IPS-18a (cell line): ENCODE measurements around the gene OR52E8.

ENCODE experiments used
- H3K27ac ChIP-seq: one replicate; pipeline ENCODE4 v1.5.1; 2013; ENCODE audit warnings: low read length
- H3K27me3 ChIP-seq: one replicate; pipeline ENCODE4 v1.6.1; 2013; ENCODE audit warnings: mild to moderate bottlenecking, low read length; ENCODE audit not compliant: control insufficient read depth, insufficient read depth
- H3K36me3 ChIP-seq: one replicate; pipeline ENCODE4 v1.6.1; 2013; ENCODE audit warnings: low read depth, low read length; ENCODE audit not compliant: control insufficient read depth
- H3K4me1 ChIP-seq: one replicate; pipeline ENCODE4 v1.6.1; 2013; ENCODE audit warnings: low read depth, low read length; ENCODE audit not compliant: control insufficient read depth
- H3K4me3 ChIP-seq: one replicate; pipeline ENCODE4 v1.5.1; 2013; ENCODE audit warnings: low read length
- H3K9ac ChIP-seq: one replicate; pipeline ENCODE4 v1.6.1; 2013; ENCODE audit warnings: mild to moderate bottlenecking, low read length, moderate library complexity
- H3K9me3 ChIP-seq: one replicate; pipeline ENCODE4 v1.6.1; 2013; ENCODE audit warnings: low read depth, low read length; ENCODE audit not compliant: control insufficient read depth

OR52E8 gene

GRCh38 chr11:5857590-5857989, at the start of gene OR52E8:
Gene OR52E8 (minus strand): TSS chr11:5857690. CDS start chr11:5857690, 0 bp downstream.
- Histone ChIP-seq H3K9me3 (peaks cover 5% of the 10 kb centered on the region), H3K4me1 (no peaks in the 10 kb centered on the region), H3K36me3 (no peaks in the 10 kb centered on the region), H3K4me3 (no peak within 1 kb of the TSS), H3K27ac (no peak within 1 kb of the TSS), H3K9ac (no peak within 1 kb of the TSS), H3K27me3 (no peaks in the 10 kb centered on the region)

- no peaks in the 10 kb centered on the region for H3K27me3 ChIP-seq
- no peaks in the 10 kb centered on the region for H3K9me3 ChIP-seq
- no peak overlapping the region for H3K4me3 ChIP-seq
- H3K27ac ChIP-seq = no peak overlapping the region
- H3K4me1 ChIP-seq = peaks cover 6% of the 10 kb centered on the region
- H3K9ac ChIP-seq = no peak overlapping the region
- no peaks in the 10 kb centered on the region for H3K36me3 ChIP-seq
These were observed 42.0 kb upstream of the OR52E8 start for GRCh38 chr11:5899534-5899933.

- no peak within 1 kb of the TSS for H3K4me3 ChIP-seq
- no peaks in the 10 kb centered on the region for H3K9me3 ChIP-seq
- no peak within 1 kb of the TSS for H3K27ac ChIP-seq
- no peaks in the 10 kb centered on the region for H3K27me3 ChIP-seq
- H3K36me3 ChIP-seq = no peaks in the 10 kb centered on the region
- no peaks in the 10 kb centered on the region for H3K4me1 ChIP-seq
- no peak within 1 kb of the TSS for H3K9ac ChIP-seq
These were observed 35.4 kb upstream of the OR52E8 start, which contains the start of gene OR52E5 for GRCh38 chr11:5892908-5893307. Gene OR52E5 (plus strand): TSS chr11:5893208. CDS start chr11:5900777, 7,569 bp downstream.

- no peaks in the 10 kb centered on the region for H3K4me1 ChIP-seq
- H3K9ac ChIP-seq = no peak overlapping the region
- no peaks in the 10 kb centered on the region for H3K9me3 ChIP-seq
- no peak overlapping the region for H3K27ac ChIP-seq
- H3K36me3 ChIP-seq = no peaks in the 10 kb centered on the region
- H3K4me3 ChIP-seq = no peak overlapping the region
- H3K27me3 ChIP-seq = no peaks in the 10 kb centered on the region
These were observed 33.8 kb upstream of the OR52E8 start for GRCh38 chr11:5891216-5891800.

GRCh38 chr11:5887661-5888060, 30.2 kb upstream of the OR52E8 start:
- no peaks in the 10 kb centered on the region for H3K4me1 ChIP-seq
- no peaks in the 10 kb centered on the region for H3K27me3 ChIP-seq
- H3K36me3 ChIP-seq = no peaks in the 10 kb centered on the region
- H3K9ac ChIP-seq = no peak overlapping the region
- no peaks in the 10 kb centered on the region for H3K9me3 ChIP-seq
- no peak overlapping the region for H3K4me3 ChIP-seq
- H3K27ac ChIP-seq = no peak overlapping the region

GRCh38 chr11:5887172-5887571, 29.7 kb upstream of the OR52E8 start:
- Histone ChIP-seq H3K27me3 (no peaks in the 10 kb centered on the region), H3K9me3 (no peaks in the 10 kb centered on the region), H3K9ac (no peak overlapping the region), H3K27ac (no peak overlapping the region), H3K4me3 (no peak overlapping the region), H3K36me3 (no peaks in the 10 kb centered on the region), H3K4me1 (no peaks in the 10 kb centered on the region)

- no peak overlapping the region for H3K4me3 ChIP-seq
- H3K27me3 ChIP-seq = no peaks in the 10 kb centered on the region
- no peaks in the 10 kb centered on the region for H3K9me3 ChIP-seq
- H3K36me3 ChIP-seq = no peaks in the 10 kb centered on the region
- no peak overlapping the region for H3K27ac ChIP-seq
- H3K4me1 ChIP-seq = no peaks in the 10 kb centered on the region
- no peak overlapping the region for H3K9ac ChIP-seq
These were observed 24.3 kb upstream of the OR52E8 start for GRCh38 chr11:5881756-5882155.

GRCh38 chr11:5880329-5880728, 22.8 kb upstream of the OR52E8 start, which contains the start of gene OR52E4:
Gene OR52E4 (plus strand): TSS chr11:5880629. CDS start chr11:5884293, 3,664 bp downstream.
- no peaks in the 10 kb centered on the region for H3K4me1 ChIP-seq
- H3K4me3 ChIP-seq = no peak within 1 kb of the TSS
- H3K27ac ChIP-seq = no peak within 1 kb of the TSS
- no peaks in the 10 kb centered on the region for H3K9me3 ChIP-seq
- no peak within 1 kb of the TSS for H3K9ac ChIP-seq
- H3K36me3 ChIP-seq = no peaks in the 10 kb centered on the region
- H3K27me3 ChIP-seq = no peaks in the 10 kb centered on the region

- Histone ChIP-seq H3K9ac (no peak overlapping the region), H3K36me3 (no peaks in the 10 kb centered on the region), H3K27ac (no peak overlapping the region), H3K4me1 (no peaks in the 10 kb centered on the region), H3K9me3 (no peaks in the 10 kb centered on the region), H3K4me3 (no peak overlapping the region), H3K27me3 (no peaks in the 10 kb centered on the region)
These were observed 21.1 kb upstream of the OR52E8 start for GRCh38 chr11:5878564-5878963.

- H3K9ac ChIP-seq = no peak overlapping the region
- no peak overlapping the region for H3K4me3 ChIP-seq
- no peaks in the 10 kb centered on the region for H3K9me3 ChIP-seq
- H3K36me3 ChIP-seq = no peaks in the 10 kb centered on the region
- H3K27ac ChIP-seq = no peak overlapping the region
- no peaks in the 10 kb centered on the region for H3K4me1 ChIP-seq
- H3K27me3 ChIP-seq = no peaks in the 10 kb centered on the region
These were observed 8.3 kb upstream of the OR52E8 start for GRCh38 chr11:5865826-5866225.

GRCh38 chr11:5851002-5851401, 6.5 kb downstream of the OR52E8 start:
- H3K27ac ChIP-seq = no peak overlapping the region
- no peaks in the 10 kb centered on the region for H3K27me3 ChIP-seq
- H3K9ac ChIP-seq = no peak overlapping the region
- H3K4me1 ChIP-seq = no peaks in the 10 kb centered on the region
- no peaks in the 10 kb centered on the region for H3K36me3 ChIP-seq
- H3K9me3 ChIP-seq = peaks cover 5% of the 10 kb centered on the region
- H3K4me3 ChIP-seq = no peak overlapping the region

GRCh38 chr11:5847711-5848110, 9.8 kb downstream of the OR52E8 start:
- H3K27me3 ChIP-seq = no peaks in the 10 kb centered on the region
- no peaks in the 10 kb centered on the region for H3K4me1 ChIP-seq
- H3K27ac ChIP-seq = no peak overlapping the region
- no peaks in the 10 kb centered on the region for H3K9me3 ChIP-seq
- H3K4me3 ChIP-seq = no peak overlapping the region
- no peaks in the 10 kb centered on the region for H3K36me3 ChIP-seq
- H3K9ac ChIP-seq = no peak overlapping the region
